ENCODE results near the gene DKKL1.

DNA sequence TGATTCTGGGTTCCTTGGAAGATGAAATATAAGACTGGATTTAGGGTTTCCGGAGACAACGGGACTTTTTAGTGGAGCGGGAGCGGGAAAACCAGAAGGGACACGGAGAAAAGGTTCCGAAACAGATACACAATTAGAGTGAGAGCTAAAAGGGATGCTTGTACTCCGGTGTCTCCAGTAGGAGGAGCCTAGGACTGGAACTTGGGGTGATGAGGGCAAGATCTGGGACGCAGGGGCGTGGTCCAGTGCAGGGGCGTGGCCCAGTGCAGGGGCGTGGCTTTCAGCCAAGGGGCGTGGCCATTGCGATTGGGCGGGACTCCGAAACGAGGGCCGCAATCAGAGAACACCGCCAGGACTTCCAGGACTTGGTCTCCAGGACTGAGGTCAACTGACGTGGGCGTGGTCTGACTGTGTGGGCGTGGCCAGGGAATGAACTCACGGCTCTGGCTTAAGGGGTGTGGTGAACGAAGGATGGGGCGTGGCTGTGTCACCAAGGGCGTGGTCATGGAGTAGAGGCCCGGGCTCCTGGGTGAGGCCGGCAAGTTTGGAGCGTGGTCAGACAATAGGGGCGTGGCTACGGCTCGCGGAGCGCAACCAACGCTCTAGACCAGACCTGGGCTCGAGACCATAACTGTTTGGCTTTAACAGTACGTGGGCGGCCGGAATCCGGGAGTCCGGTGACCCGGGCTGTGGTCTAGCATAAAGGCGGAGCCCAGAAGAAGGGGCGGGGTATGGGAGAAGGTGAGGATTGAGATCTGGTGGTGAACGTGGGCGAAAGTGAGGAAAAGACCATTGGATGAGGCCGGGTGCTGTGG is at the start of gene DKKL1:
- TF ChIP-seq, protein P1, sequence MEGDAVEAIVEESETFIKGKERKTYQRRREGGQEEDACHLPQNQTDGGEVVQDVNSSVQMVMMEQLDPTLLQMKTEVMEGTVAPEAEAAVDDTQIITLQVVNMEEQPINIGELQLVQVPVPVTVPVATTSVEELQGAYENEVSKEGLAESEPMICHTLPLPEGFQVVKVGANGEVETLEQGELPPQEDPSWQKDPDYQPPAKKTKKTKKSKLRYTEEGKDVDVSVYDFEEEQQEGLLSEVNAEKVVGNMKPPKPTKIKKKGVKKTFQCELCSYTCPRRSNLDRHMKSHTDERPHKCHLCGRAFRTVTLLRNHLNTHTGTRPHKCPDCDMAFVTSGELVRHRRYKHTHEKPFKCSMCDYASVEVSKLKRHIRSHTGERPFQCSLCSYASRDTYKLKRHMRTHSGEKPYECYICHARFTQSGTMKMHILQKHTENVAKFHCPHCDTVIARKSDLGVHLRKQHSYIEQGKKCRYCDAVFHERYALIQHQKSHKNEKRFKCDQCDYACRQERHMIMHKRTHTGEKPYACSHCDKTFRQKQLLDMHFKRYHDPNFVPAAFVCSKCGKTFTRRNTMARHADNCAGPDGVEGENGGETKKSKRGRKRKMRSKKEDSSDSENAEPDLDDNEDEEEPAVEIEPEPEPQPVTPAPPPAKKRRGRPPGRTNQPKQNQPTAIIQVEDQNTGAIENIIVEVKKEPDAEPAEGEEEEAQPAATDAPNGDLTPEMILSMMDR (IDR thresholded peaks at IDR 0.05; ENCODE audit: low read length): no peak
- no peak for TF ChIP-seq EZH2 (IDR thresholded peaks at IDR 0.05; ENCODE audit: borderline replicate concordance, low read length)
